GM08714 (cell line): ENCODE data around the gene M1AP.

Experiments
- H3K4me3 ChIP-seq: fragments of 200-500 bp; sonication (Bioruptor generic); 2 replicates; pipeline ENCODE4 v1.5.1; 2014; ENCODE audit warnings: mild to moderate bottlenecking, low read length, inconsistent platforms
- ZNF274 ChIP-seq: IDR thresholded peaks from 2 replicates; pipeline ENCODE4 v1.6.1; 2012; ENCODE audit warnings: mild to moderate bottlenecking, low read depth, low read length

Gene M1AP

GRCh38 chr2:74648009-74648443 is at the start of gene M1AP:
TSS of gene M1AP (minus strand) at chr2:74648330. CDS start at chr2:74640275, 8,055 bp downstream.
- peak within 1 kb of the TSS; percentile 5; the same call in 1 of the 2 replicates for H3K4me3 ChIP-seq
- TF ChIP-seq ZNF274 = no peak

- no peak overlapping the region for H3K4me3 ChIP-seq
- no peak for TF ChIP-seq ZNF274
Observed at GRCh38 chr2:74696829-74697228, 48.7 kb upstream of the M1AP start.

- H3K4me3 ChIP-seq = no peak overlapping the region
- TF ChIP-seq ZNF274 = no peak
Observed at GRCh38 chr2:74695663-74696062, 47.5 kb upstream of the M1AP start.

- no peak overlapping the region for H3K4me3 ChIP-seq
- TF ChIP-seq ZNF274 = no peak
Observed at GRCh38 chr2:74694281-74694680, 46.2 kb upstream of the M1AP start.

- no peak for TF ChIP-seq ZNF274
Observed at GRCh38 chr2:74693668-74694067, 45.5 kb upstream of the M1AP start.

GRCh38 chr2:74693213-74693612 is 45.1 kb upstream of the M1AP start:
- no peak overlapping the region for H3K4me3 ChIP-seq
- TF ChIP-seq ZNF274 = no peak

More at GRCh38 chr2:74693668-74694067, 45.5 kb upstream of the M1AP start:
- no peak overlapping the region for H3K4me3 ChIP-seq

- H3K4me3 ChIP-seq = no peak overlapping the region
- TF ChIP-seq ZNF274 = no peak
Observed at GRCh38 chr2:74691929-74692328, 43.8 kb upstream of the M1AP start.

- TF ChIP-seq ZNF274 = no peak
- H3K4me3 ChIP-seq = no peak overlapping the region
Observed at GRCh38 chr2:74690571-74690970, 42.4 kb upstream of the M1AP start.

- no peak overlapping the region for H3K4me3 ChIP-seq
- TF ChIP-seq ZNF274 = no peak
Observed at GRCh38 chr2:74689671-74690070, 41.5 kb upstream of the M1AP start.

GRCh38 chr2:74688881-74689280 is 40.8 kb upstream of the M1AP start:
- TF ChIP-seq ZNF274 = no peak
- no peak overlapping the region for H3K4me3 ChIP-seq

GRCh38 chr2:74685408-74685807 is 37.3 kb upstream of the M1AP start:
- no peak for TF ChIP-seq ZNF274
- H3K4me3 ChIP-seq = no peak overlapping the region

- TF ChIP-seq ZNF274 = no peak
Observed at GRCh38 chr2:74682501-74682900, 34.4 kb upstream of the M1AP start.

GRCh38 chr2:74679615-74680014 is 31.5 kb upstream of the M1AP start:
- H3K4me3 ChIP-seq = no peak overlapping the region
- no peak for TF ChIP-seq ZNF274

More at GRCh38 chr2:74682501-74682900, 34.4 kb upstream of the M1AP start:
- no peak overlapping the region for H3K4me3 ChIP-seq

GRCh38 chr2:74676331-74676730 is 28.2 kb upstream of the M1AP start:
- no peak for TF ChIP-seq ZNF274
- H3K4me3 ChIP-seq = no peak overlapping the region

- no peak for TF ChIP-seq ZNF274
- no peak overlapping the region for H3K4me3 ChIP-seq
Observed at GRCh38 chr2:74675090-74675489, 27.0 kb upstream of the M1AP start.

- no peak overlapping the region for H3K4me3 ChIP-seq
- no peak for TF ChIP-seq ZNF274
Observed at GRCh38 chr2:74673826-74674528, 25.8 kb upstream of the M1AP start.
